ENCODE data around the gene AMN. TPM values are rescaled to one million over a fixed set of nuclear protein-coding genes. Genes with fewer than 3 reads are reported as not detected.

The AMN gene
- total RNA-seq, 1 experiment from 2014 or later: not detected

DNA sequence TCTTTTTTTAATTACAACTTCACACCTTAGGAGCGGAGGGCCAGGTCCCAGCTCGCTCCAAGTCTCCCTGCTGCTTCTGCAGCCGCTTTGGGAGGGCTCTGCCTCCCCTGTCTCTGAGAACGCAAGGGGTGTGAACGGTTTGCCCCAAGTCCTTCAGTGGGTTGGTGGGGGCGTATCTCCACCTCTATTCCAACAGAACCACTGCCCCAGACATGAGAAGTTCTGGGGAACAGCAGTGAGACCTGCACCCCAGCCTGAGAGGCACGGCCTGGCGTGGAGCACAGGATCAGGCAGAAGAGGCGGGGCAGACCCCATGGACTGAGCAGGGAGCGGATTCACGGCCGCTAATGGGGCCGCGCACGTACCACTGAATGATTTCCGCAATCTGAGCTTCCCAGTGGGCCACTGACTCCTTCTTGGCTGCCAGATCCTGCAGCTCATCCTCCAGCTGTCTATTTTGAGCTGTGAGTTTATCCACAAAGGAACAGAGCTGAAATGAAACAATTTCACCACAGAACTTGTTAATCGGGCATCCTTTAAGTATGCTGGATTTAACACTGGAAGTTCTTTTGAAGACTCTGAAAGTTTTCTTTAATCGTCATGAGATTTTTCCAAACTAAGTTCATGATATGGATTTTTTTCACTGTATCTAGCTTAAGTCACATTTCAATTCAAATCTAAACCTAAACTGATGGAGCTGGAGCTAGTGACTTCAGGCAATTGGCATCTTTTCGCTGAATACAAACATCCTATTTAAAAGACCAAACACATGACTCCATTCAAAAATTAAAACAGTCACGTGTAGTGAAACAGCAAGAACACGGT is 44.4 kb downstream of the AMN start:
- no peak for DNase-seq (ENCODE audit: low read depth)

DNA sequence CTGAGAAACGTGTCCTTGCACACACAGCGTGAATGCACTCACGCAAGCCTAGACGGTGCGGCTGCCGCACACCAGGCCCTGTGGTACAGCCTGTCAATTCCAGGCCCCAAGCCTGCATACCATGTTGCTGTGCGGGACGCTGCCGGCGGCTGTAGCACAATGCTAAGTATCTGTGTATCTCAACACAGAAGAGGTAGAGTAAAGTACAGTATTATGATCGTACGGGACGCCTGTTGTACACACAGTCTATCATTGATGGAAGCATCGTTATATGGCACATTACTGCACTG is 45.0 kb downstream of the AMN start:
- DNase-seq (ENCODE audit: low read depth): no peak

DNA sequence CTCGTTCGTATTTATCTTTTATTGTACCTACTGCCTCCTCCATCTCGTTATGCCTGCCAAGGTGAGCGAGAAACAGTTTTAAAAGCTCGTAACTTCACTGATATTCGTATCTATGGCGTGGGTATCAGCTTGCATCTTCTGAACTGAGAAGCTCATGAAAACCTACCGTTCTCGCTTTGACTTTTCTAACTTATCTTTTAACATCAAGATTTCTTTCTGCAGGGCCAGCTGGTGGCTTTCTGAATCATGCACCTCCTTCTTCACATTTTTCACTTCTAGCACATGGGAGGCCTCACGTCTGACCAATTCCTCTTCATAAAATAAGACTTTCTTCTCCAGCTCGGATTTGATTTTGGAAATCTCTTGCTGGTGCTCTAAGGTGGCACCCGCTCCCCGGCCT is 45.8 kb downstream of the AMN start:
- no peak for DNase-seq (ENCODE audit: low read depth)

DNA sequence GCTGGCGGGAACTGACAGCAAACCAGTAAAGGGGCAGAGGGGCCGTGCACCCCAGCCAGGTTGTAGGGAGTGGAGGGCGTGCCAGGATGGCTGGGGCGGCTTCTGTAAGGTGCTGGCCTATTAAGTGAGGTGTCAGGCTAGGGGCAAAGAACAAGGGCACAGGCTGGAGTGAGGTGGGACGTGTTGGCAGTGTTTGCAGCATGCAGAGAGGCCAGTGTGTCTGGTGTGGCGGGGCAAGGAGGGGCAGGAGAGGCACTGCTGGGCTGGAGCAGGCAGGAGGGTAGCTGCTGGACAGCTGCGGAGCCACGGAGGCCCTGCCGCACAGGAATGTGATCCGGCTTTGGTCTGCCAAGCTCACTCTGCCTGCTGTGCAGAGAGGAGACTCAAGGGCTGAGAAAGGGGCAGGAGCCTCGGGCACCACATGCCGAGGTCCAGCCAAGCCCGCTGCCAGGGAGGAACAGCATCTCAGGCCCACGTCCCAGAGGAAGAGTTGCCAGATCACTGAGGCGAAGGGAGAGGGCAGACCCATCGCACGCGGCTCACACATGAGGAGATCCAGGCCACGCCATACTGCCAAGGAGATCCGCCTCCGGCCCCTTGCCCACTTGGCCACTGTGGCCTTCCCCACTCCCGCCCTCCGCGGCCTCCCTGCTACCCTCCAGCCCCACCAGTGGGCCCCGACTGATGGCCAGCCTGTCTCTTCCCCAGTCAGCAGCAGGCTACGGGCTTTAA is 46.8 kb downstream of the AMN start:
- no peak for DNase-seq (ENCODE audit: low read depth)

DNA sequence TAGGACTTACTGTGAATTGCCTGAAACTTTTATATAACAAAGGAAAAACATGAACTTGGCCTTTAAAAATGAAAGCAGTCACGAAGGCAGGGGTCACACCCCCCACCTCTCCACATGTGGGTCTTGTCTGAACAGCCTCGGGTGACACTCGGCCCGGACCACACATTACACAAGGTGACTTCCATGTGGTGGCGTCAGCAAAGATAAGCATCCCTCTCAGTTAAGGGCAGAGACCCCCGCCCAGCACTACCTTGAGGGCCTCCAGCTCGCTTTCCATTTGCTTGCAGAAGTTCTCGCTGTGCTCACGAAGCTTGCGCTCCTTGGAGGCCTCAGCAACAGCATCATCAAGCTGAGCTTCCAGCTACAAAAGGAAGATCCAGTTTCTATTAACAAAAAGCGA is 47.4 kb downstream of the AMN start:
- DNase-seq (ENCODE audit: low read depth): no peak

DNA sequence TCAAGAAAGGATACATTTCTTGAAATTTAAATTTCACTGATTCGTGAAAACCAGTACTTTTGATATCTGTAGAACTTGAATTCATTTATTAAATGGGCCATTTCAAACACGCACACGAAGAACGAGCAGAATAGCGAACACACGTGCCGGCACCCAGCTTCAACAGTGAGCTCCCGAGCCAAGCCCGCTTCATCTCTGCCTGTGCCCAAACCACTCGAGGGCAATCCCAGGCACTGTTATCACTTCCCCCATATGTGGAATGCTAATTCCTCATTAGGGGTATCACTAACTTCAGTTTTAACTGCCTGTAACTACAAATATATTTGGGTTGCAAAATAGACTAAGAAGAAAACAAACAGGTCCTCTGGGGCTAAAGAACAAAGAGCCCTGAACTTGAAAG is 48.0 kb downstream of the AMN start:
- DNase-seq (ENCODE audit: low read depth): no peak

DNA sequence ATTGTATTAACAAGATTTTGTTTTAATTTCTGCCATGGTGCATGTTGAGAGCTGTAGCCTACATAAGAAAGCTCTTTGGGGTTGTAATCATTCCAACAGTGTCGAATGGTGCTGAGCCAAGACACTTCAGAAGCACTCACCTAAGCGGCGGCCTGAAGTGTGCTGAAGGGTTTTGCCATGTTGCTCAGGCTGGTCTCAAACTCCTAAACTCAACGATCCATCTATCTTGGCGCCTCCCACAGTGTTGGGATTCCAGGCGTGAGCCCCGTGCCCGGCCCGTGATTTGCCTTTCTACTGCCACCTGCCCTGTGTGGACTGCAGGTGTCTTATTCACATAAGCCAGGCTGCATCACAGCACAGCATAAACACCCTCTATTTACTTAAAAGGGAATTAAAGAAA is 48.9 kb downstream of the AMN start:
- DNase-seq (ENCODE audit: low read depth): no peak

DNA sequence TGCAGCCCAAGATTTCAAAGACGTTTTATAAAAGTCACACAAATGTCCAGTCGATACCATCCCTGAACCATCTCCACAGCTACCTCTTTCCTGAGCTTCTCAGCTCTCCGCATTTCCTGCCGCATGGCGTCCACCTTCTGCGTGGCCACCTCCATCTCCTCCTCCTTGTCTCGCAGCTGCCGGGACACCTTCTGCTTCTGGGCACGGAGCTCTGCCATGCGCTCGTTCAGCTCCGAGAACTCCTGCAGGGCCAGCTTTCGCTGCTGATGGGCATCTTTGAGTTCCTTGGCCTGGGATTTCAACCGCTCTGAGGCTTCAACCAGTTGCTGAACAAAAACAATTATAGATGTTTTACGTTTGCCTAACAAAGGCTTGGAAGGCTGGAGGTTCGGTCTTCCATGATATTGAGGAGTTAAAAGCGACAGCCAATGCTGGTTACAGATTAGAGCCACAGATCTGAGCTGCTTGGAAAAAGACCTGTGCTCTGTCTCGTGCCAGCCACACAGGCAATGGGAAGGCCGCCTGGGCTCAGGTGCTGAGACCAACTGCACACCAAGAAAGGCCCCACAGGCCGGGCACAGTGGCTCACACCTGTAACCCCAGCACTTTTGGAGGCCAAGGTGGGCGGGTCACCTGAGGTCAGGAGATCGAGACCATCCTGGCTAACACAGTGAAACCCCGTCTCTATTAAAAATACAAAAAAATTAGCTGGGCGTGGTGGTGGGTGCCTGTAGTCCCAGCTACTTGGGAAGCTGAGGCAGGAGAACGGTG is 49.6 kb downstream of the AMN start:
- no peak for DNase-seq (ENCODE audit: low read depth)

DNA sequence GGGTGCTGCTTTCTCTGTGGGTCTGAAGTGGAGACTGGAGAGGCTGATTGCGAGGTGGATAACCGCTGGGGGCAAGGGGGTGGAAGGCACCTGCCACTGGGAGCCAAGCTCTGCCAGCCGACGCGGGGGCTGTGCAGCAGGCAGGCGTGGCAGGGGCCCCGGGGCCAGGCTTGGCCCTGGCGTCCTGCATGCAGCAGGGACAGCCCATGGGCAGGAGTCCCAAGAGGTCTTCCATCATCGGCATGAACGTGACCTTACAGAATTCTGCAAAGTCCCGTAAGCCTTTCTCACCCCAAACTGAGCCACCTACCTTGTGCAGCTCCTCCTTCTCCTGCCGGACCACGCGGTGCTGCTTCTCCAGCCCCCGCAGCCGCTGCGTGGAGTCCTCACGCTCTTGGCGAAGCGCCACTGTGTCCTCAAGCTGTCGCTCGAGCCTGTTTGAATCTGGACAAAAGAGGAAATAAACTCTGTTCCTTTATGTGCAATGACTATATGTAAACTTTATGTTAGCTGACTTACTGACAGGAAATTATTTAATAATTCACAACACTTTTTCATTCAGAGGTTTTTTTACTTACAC is 51.3 kb downstream of the AMN start:
- DNase-seq (ENCODE audit: low read depth): no peak

DNA sequence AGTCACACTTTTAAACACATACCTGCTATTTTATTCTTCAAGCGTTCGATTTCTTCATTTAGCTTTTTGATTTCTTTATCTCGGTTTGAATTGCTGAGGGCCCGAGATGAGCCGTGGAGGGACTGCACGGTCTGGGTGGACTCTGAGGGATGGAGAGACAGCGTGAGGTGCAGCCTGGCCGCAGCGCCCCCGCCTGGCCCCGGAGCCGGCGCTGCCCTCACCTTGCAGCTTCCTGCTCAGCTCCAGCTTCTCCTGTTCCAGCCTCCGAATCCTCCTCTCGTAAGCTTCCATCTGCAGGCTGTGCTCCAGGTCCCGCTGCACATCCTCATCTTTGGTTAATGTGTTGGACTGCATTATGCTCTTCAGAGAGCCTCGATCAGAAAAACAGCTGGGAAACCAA is 53.2 kb downstream of the AMN start:
- no peak for DNase-seq (ENCODE audit: low read depth)

DNA sequence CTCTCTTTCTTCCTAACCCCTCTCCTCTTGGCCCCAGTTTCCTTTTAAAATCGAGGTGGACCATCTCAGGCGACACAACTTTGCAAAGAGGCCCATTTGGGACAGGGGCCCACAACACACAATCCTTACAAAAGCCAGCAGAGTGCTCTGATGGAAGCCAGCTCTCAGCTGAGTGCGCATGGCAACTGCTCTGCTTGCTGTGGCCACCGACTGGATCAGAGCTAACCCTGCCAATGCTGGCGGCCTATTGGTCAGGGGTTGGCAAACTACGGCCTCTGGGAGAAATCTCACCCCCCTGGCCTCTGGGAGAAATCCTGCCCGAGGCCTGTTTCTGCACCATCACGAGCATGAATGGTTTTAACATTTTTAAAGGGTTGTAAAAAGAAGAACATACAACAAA is 55.0 kb downstream of the AMN start:
- no peak for DNase-seq (ENCODE audit: low read depth)

DNA sequence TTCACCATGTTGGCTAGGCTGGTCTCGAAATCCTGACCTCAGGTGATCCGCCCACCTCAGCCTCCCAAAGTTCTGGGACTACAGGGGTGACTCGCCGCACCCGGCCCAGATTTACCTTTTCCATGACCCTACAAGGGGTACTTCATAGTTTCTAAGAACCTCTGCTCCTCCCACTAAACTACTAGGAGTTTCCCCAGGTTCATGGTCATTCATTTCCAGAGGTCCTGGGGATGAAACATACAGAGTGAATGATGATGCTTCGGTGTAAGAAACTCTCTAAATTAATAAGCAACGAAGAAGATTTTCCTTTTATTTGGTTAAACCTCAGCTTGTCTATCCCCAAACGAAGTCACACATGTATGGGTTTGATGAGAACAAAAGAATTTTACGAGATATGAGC is 56.9 kb downstream of the AMN start:
- DNase-seq (ENCODE audit: low read depth): no peak

DNA sequence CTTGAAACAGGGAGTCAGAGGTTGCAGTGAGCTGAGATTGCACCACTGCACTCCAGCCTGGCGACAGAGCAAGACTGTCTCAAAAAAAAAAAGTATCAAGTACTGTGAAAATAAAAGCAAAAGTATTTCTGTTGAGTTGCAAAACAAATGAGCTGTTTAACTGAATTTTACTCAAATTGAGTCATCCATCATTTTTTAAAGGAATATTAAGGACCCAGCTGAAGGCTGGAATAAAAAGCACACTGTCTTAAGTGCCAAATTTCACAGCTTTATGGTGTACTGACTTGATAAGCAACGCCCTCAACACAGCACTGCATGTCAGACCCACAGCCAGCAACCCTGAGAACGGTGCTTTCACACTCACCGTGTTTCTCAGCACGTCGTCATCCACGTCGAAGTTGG is 57.9 kb downstream of the AMN start:
- no peak for DNase-seq (ENCODE audit: low read depth)

Other genes starting within 250 kb of the AMN start
- gene TRAF3, start 145.2 kb upstream of the AMN start, total RNA-seq (2014; rRNA removed; shearing (Covaris generic)): 12.5 and 16.1 TPM in 2 replicates
- 20.1 and 26.9 TPM in 2 replicates for gene CDC42BPB, start 134.9 kb downstream of the AMN start, total RNA-seq (2014; rRNA removed; shearing (Covaris generic))
- not detected in 2 replicates for gene LBHD2, start 161.5 kb downstream of the AMN start, total RNA-seq (2014; rRNA removed; shearing (Covaris generic))
- gene EXOC3L4, start 172.1 kb downstream of the AMN start, total RNA-seq (2014; rRNA removed; shearing (Covaris generic)): not detected in 2 replicates
- gene TNFAIP2, start 200.8 kb downstream of the AMN start, total RNA-seq (2014; rRNA removed; shearing (Covaris generic)): 89.3 and 135 TPM in 2 replicates